22Rv1 (cell line): Measurements from ENCODE around the gene ACSS3.
"Not testable (repeated sequence)": the region's sequence is repeated elsewhere in the genome, so short reads cannot be mapped to it uniquely, and the experiment has no call there.

Experiments
- ZFX ChIP-seq: fragments of 450-650 bp; IDR thresholded peaks from 2 replicates; pipeline ENCODE4 v1.6.1; 2017; ENCODE audit warnings: antibody characterized with exemption, borderline replicate concordance
- TF ChIP-seq, protein P1 (sequence below): fragments of 450-650 bp; IDR thresholded peaks from 2 replicates; pipeline ENCODE4 v1.5.1; 2017; ENCODE audit warnings: mild to moderate bottlenecking

DNA sequence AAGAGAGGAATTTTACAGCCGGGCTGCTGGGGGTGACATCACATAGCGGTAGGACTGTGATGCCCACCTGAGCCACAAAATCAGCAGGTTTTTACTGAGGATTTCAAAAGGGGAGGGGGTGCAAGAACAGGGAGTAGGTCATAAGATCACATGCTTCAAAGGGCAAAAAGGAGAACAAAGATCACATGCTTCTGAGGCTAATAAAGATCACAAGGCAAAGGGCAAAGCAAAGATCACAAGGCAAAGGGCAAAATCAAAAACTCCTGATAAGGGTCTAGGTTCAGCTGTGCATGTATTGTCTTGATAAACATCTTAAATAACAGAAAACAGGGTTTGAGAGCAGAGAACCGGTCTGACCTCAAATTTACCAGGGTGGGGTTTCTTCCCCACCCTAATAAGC is 41.2 kb downstream of the ACSS3 start:
- TF ChIP-seq, protein P1, sequence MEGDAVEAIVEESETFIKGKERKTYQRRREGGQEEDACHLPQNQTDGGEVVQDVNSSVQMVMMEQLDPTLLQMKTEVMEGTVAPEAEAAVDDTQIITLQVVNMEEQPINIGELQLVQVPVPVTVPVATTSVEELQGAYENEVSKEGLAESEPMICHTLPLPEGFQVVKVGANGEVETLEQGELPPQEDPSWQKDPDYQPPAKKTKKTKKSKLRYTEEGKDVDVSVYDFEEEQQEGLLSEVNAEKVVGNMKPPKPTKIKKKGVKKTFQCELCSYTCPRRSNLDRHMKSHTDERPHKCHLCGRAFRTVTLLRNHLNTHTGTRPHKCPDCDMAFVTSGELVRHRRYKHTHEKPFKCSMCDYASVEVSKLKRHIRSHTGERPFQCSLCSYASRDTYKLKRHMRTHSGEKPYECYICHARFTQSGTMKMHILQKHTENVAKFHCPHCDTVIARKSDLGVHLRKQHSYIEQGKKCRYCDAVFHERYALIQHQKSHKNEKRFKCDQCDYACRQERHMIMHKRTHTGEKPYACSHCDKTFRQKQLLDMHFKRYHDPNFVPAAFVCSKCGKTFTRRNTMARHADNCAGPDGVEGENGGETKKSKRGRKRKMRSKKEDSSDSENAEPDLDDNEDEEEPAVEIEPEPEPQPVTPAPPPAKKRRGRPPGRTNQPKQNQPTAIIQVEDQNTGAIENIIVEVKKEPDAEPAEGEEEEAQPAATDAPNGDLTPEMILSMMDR = not testable (repeated sequence)
- not testable (repeated sequence) for TF ChIP-seq ZFX
